ENCODE measurements around the gene IL1A. TPM values are rescaled to one million over a fixed set of nuclear protein-coding genes. Genes with fewer than 3 reads are reported as not detected.

IL1A gene
- total RNA-seq, 1 experiment from 2014 or later: 0.10 TPM

DNA sequence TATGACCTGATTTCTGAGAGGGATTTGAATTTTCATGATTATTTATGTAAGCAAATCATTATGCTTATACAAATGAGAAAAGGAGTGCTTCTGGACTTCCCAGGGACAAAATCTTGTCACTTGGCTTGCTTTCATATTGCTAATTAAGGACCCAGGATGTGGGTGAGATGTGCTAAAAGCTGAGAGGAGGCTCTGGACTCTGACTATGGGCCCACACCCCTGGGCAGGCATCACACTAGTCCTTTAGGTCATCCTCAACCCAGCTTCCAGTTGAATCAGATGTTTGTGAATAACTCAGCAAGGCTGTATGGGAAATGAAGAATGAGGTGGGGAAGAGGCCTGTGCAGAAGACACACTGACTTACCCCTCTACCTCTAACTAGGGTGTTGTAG lies 40.4 kb upstream of the IL1A start:
- Histone ChIP-seq H3K36me3 (ENCODE audit: control insufficient read depth in 1 of 2, insufficient read depth in 2 of 2, low read length in 2 of 2) (no peaks in the 10 kb centered on the region), H3K4me2 (ENCODE audit: low read length) (no peak overlapping the region), H3K4me3 (replicated peaks in 1 of 2; ENCODE audit: low read depth in 1 of 2, low read length in 2 of 2) (no peak overlapping the region), H3K9me2 (ENCODE audit: insufficient read depth) (no peaks in the 10 kb centered on the region), H3K4me1 (ENCODE audit: control insufficient read depth in 1 of 2, insufficient read depth in 2 of 2, low read length in 2 of 2) (peaks cover 7 to 9% of the 10 kb centered on the region in 2 experiments; a peak in 2 of 4 replicates), H3K79me2 (ENCODE audit: insufficient read depth, low read length) (no peaks in the 10 kb centered on the region), H3K9me3 (ENCODE audit: control insufficient read depth in 1 of 2, insufficient read depth in 1 of 2, low read depth in 1 of 2, low read length in 2 of 2) (no peaks in the 10 kb centered on the region), H3K27me3 (ENCODE audit: insufficient read depth, low read length) (no peaks in the 10 kb centered on the region), H3K27ac (ENCODE audit: low read depth, low read length) (no peak overlapping the region), H3K9ac (ENCODE audit: low read length) (no peak overlapping the region), H2AFZ (ENCODE audit: low read depth, low read length, poor library complexity, severe bottlenecking) (no peak overlapping the region), H4K20me1 (ENCODE audit: insufficient read depth) (no peaks in the 10 kb centered on the region)
- ChIA-PET RAD21 (ENCODE audit: low non-redundant PET in 1 of 2, low total read pairs in 2 of 2, uncharacterized antibody in 2 of 2, unreplicated experiment in 2 of 2) (no interaction called here), CTCF (no interaction called here), POLR2A (no interaction called here)
- ATAC-seq (no peak), DNase-seq (ENCODE audit: low read depth, low spot score) (no peak)
- TF ChIP-seq ZFX (IDR thresholded peaks at IDR 0.05): no peak
- no peak for TF ChIP-seq EZH2 (IDR thresholded peaks at IDR 0.05)
- TF ChIP-seq JUND (IDR thresholded peaks at IDR 0.05): no peak
- no peak for TF ChIP-seq EZH2phosphoT487 (IDR thresholded peaks at IDR 0.05; ENCODE audit: borderline replicate concordance)
- no peak for TF ChIP-seq TCF7L2 (IDR thresholded peaks at IDR 0.05; ENCODE audit: borderline replicate concordance, extremely low read depth, insufficient read depth, insufficient read length)
- TF ChIP-seq RAD21 (IDR thresholded peaks at IDR 0.05; ENCODE audit: low read depth): no peak
- no peak for TF ChIP-seq POLR2A (IDR thresholded peaks at IDR 0.05; ENCODE audit: borderline replicate concordance, extremely low read depth, insufficient read depth, insufficient read length)
- TF ChIP-seq CBX3 (IDR thresholded peaks at IDR 0.05; ENCODE audit: low read depth): no peak
- TF ChIP-seq ELF1 (IDR thresholded peaks at IDR 0.05; ENCODE audit: borderline replicate concordance, low read depth): no peak
- TF ChIP-seq EGR1 (IDR thresholded peaks at IDR 0.05; ENCODE audit: low read depth): no peak
- TF ChIP-seq POLR2AphosphoS5 (IDR thresholded peaks at IDR 0.05; ENCODE audit: low read depth, low read length): no peak
- TF ChIP-seq, protein P1, sequence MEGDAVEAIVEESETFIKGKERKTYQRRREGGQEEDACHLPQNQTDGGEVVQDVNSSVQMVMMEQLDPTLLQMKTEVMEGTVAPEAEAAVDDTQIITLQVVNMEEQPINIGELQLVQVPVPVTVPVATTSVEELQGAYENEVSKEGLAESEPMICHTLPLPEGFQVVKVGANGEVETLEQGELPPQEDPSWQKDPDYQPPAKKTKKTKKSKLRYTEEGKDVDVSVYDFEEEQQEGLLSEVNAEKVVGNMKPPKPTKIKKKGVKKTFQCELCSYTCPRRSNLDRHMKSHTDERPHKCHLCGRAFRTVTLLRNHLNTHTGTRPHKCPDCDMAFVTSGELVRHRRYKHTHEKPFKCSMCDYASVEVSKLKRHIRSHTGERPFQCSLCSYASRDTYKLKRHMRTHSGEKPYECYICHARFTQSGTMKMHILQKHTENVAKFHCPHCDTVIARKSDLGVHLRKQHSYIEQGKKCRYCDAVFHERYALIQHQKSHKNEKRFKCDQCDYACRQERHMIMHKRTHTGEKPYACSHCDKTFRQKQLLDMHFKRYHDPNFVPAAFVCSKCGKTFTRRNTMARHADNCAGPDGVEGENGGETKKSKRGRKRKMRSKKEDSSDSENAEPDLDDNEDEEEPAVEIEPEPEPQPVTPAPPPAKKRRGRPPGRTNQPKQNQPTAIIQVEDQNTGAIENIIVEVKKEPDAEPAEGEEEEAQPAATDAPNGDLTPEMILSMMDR (IDR thresholded peaks at IDR 0.05 in 2 of 3, conservative IDR thresholded peaks at IDR 0.05 in 1 of 3; ENCODE audit: borderline replicate concordance in 1 of 3, insufficient read depth in 1 of 3, low read depth in 2 of 3, low read length in 2 of 3): no peak
- TF ChIP-seq CEBPB (IDR thresholded peaks at IDR 0.05; ENCODE audit: low read depth): no peak
- BruUV-seq (replicated peaks): no TSS peak
- intact Hi-C loops (cut with micrococcal nuclease): no loop called here

Data from HCT116 (cell line).